ENCODE data around the gene RNU1-2. TPM values are rescaled to one million over a fixed set of nuclear protein-coding genes. Genes with fewer than 3 reads are reported as not detected.
"Not testable (repeated sequence)": the region's sequence is repeated elsewhere in the genome, so short reads cannot be mapped to it uniquely, and the experiment has no call there.

Gene RNU1-2
- total RNA-seq, 4 donors from 2014 or later, result under 0.01 TPM; not detected in 1

DNA sequence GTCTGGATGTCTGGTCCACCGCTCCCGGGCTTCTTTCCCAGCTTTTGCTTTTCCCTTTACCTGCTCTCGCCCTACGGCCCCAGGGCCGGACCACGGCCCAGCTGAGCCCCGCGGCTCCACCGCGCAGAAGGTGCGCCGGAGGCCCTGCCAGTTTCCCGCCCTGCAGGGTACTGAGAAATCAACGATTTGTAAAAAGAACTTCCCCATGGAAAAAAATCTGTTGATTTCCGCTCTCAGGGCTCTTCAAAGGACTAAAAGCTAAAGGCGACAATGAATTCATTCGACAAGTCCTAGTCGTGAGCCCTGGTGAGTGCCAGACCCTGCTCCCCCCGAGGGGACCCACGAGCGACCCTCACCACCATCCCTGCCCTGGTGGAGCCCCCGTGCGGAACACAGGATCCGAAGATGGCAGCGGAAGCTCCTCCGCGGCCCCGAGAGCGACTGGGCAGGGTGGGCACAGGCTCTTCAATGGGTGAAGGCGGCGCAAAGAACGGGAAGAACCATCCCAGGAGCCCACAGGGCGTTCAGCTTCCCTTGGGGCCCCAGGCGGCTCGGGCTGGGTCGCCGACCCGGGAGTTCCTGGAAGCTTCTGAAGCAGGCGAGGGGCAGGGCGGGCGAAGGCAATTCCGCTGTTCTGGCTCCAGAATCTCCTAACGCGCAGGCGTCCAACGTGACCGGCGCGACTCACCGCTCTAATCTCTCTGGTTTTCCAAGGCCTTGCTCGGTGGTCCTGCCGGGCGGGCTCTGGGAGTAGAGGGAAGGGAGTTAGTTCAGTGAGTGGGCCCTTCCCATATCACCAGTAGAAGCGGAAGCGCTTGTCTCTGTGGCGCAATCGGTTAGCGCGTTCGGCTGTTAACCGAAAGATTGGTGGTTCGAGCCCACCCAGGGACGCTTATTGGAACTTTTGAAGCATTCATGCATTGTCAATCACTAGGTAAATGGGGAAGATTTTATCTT, 6.6 kb upstream of the RNU1-2 start:
- peak overlapping the region; percentile 48 to 91 (median 79) for H3K27ac ChIP-seq
- H3K9me3 ChIP-seq, result no peaks in the 10 kb centered on the region
- TF ChIP-seq CTCF (IDR thresholded peaks at IDR 0.05), result peak in 2 of 4 experiments; percentile 5 to 62
- TF ChIP-seq EP300 (IDR thresholded peaks at IDR 0.05), result no peak
- peak; percentile 5 for TF ChIP-seq POLR2AphosphoS5 (IDR thresholded peaks at IDR 0.05)
- peak; percentile 25 to 38 for TF ChIP-seq POLR2A (IDR thresholded peaks at IDR 0.05)
- 21 to 43% methylated on average over 2 to 27 of the region's 63 CpGs for WGBS, 2 donors (ENCODE audit: low coverage in 1 of 2)
- no peaks in the 10 kb centered on the region for H3K36me3 ChIP-seq
- peak overlapping the region; percentile 41 to 58 for H3K4me3 ChIP-seq
- peaks cover 0 to 20% (median 2%) of the 10 kb centered on the region in 3 donors for H3K4me1 ChIP-seq
- peak; percentile 85 for ATAC-seq
- H3K27me3 ChIP-seq, result no peaks in the 10 kb centered on the region

GRCh38 chr1:16890539-16891021, 5.2 kb upstream of the RNU1-2 start:
- not testable (repeated sequence) for H3K36me3 ChIP-seq, H3K4me3 ChIP-seq, H3K27me3 ChIP-seq, ATAC-seq, H3K9me3 ChIP-seq, H3K27ac ChIP-seq
- 64 to 84% methylated on average over 5 of the region's 5 CpGs for WGBS, 2 donors (ENCODE audit: low coverage in 1 of 2)
- H3K4me1 ChIP-seq, result peaks cover 0 to 24% (median 2%) of the 10 kb centered on the region in 3 donors

GRCh38 chr1:16891057-16891456, 4.7 kb upstream of the RNU1-2 start:
- not testable (repeated sequence) for ATAC-seq, H3K27ac ChIP-seq, H3K27me3 ChIP-seq, H3K36me3 ChIP-seq, H3K9me3 ChIP-seq, H3K4me3 ChIP-seq
- 49 to 67% methylated on average over 4 of the region's 4 CpGs for WGBS, 2 donors (ENCODE audit: low coverage in 1 of 2)
- H3K4me1 ChIP-seq, result peaks cover 0 to 24% (median 2%) of the 10 kb centered on the region in 3 donors

GRCh38 chr1:16892978-16893525, 2.7 kb upstream of the RNU1-2 start:
- WGBS, 2 donors (ENCODE audit: low coverage in 1 of 2), result 53 to 54% methylated on average over 1 to 2 of the region's 6 CpGs

DNA sequence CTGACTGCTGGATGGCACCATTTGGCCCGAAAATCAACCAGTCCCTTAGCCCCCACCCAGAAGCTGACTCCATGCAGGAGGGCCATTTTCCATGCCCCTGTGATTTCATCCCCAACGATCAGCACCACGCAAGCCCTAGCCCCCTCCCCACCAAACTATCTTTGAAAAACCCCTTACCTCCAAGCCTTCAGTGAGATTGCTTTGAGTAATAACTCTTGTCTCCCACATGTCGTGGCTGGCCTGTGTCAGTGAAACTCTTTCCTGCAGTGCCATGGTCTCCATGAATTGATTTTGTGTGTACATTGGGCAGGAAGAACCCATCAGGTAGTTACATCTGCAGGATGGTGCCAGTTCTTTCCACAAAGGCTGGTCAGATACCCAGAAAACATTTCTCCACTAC, 2.0 kb upstream of the RNU1-2 start:
- ATAC-seq, H3K9me3 ChIP-seq, H3K36me3 ChIP-seq, H3K27ac ChIP-seq, H3K27me3 ChIP-seq, H3K4me3 ChIP-seq: not testable (repeated sequence)
- 76 to 85% methylated on average over 4 of the region's 4 CpGs for WGBS, 2 donors (ENCODE audit: low coverage in 1 of 2)
- peaks cover 0 to 29% (median 8%) of the 10 kb centered on the region in 3 donors for H3K4me1 ChIP-seq

More at GRCh38 chr1:16892978-16893525, 2.7 kb upstream of the RNU1-2 start:
- H3K27ac ChIP-seq, H3K27me3 ChIP-seq, H3K4me3 ChIP-seq, H3K9me3 ChIP-seq, H3K36me3 ChIP-seq, ATAC-seq: not testable (repeated sequence)
- peaks cover 0 to 35% (median 8%) of the 10 kb centered on the region in 3 donors for H3K4me1 ChIP-seq

GRCh38 chr1:16894338-16894737, 1.4 kb upstream of the RNU1-2 start:
- H3K36me3 ChIP-seq, ATAC-seq, H3K27me3 ChIP-seq, H3K9me3 ChIP-seq, H3K4me3 ChIP-seq: not testable (repeated sequence)
- Histone ChIP-seq H3K27ac (peak overlapping the region in 1 of 4 donors; percentile 82), H3K4me1 (peaks cover 0 to 24% (median 8%) of the 10 kb centered on the region in 3 donors)
- 70 to 100% methylated on average over 2 to 6 of the region's 6 CpGs for WGBS, 2 donors (ENCODE audit: low coverage in 1 of 2)

DNA sequence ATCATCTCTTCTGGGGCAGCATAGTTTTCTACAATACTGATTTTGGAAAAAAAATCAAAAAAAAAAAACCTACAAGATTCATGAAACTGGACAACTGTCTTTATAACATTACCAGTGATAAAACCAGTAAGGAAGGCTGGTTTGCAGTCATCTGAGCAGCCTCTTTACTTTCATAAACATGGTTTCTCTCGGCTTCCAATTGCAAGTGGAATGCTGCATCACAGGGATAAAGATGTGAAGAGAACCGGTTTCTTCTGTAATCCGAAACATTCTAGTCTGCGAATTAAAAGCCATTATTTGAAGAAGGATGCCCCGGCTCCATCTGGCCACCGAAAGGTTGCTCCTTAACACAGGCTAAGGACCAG, 565 bp upstream of the RNU1-2 start:
- not testable (repeated sequence) for ATAC-seq, H3K27me3 ChIP-seq, H3K36me3 ChIP-seq, H3K9me3 ChIP-seq
- Histone ChIP-seq H3K4me3 (peak overlapping the region; percentile 36 to 44), H3K4me1 (peaks cover 0 to 16% (median 5%) of the 10 kb centered on the region in 3 donors), H3K27ac (peak overlapping the region; percentile 82 to 99 (median 92))
- WGBS, 2 donors (ENCODE audit: low coverage in 1 of 2), result 0 to 5% methylated on average over 4 of the region's 6 CpGs

DNA sequence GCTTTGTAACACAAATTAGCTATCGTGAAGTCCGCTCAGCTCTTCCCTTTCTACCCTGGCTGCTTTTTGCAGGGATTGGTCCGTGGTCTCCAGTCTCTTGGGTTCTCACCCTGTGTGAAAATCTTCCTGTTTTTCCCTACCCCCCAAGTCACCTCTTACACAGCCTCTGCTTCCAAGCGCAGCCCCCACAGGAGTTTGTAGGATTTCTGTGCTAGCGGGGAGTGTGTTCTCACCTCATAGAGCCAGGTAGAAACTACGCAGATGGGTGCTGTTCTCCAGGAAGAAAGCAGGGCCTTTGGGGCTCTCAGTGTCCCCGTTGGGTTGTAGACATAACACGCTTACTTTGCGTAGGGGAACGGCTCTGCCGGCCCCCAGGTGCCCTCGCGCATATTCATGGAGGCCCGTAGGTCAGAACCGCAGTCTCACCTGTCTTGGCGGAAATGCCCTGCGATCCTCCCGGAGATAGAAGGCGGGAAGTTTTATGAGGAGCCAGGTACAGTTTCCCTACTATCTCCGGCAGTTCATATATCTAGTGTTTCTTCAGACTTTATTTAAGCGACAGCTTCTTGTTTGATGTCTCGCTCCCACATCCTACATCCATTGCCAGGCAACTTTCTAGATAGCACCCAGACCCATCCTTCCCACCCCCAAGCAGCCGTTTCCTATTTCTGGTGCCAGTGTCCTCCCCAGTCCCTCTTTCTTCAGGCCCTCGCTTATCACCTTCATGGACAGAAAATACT, 706 bp downstream of the RNU1-2 start:
- H3K4me3 ChIP-seq, result peak overlapping the region; percentile 24 to 36
- WGBS, 2 donors (ENCODE audit: low coverage in 1 of 2), result 22 to 38% methylated on average over 14 to 18 of the region's 24 CpGs

DNA sequence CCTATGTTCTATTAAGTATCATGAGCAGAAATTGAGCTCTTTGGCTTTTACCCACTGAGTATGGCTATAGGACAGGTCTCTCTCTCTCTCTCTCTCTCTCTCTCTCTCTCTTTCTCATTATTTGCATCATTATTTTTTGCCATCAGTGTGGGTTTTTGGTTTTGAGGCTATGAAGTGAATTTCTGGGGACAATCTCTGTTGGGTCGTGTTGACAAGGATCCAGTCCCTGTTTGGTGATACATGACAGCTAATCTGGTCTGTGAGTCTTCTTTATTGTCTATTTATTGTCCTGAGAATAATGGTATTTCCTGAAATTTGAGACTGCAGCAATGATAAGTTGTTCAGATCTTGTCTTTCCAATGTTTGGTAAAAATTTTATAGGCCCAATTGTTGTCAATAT, 1.9 kb downstream of the RNU1-2 start:
- not testable (repeated sequence) for H3K27me3 ChIP-seq, ATAC-seq, H3K4me3 ChIP-seq, H3K27ac ChIP-seq, H3K36me3 ChIP-seq, H3K9me3 ChIP-seq
- peaks cover 0 to 16% (median 5%) of the 10 kb centered on the region in 3 donors for H3K4me1 ChIP-seq
- whole genome bisulfite sequencing, 2 donors (ENCODE audit: low coverage in 1 of 2), result 60 to 75% methylated on average over 1 of the region's 1 CpG

More for the DNA sequence above, 706 bp downstream of the RNU1-2 start:
- Histone ChIP-seq H3K27ac (peak overlapping the region; percentile 84 to 88 (median 86)), H3K4me1 (peaks cover 0 to 16% (median 5%) of the 10 kb centered on the region in 3 donors)
- H3K9me3 ChIP-seq, H3K36me3 ChIP-seq, H3K27me3 ChIP-seq, ATAC-seq: not testable (repeated sequence)

- H3K27ac ChIP-seq, ATAC-seq, H3K9me3 ChIP-seq, H3K27me3 ChIP-seq, H3K36me3 ChIP-seq, H3K4me3 ChIP-seq: not testable (repeated sequence)
- peaks cover 2 to 21% (median 5%) of the 10 kb centered on the region in 3 donors for H3K4me1 ChIP-seq
Measured at GRCh38 chr1:16898298-16898697, 2.5 kb downstream of the RNU1-2 start.

DNA sequence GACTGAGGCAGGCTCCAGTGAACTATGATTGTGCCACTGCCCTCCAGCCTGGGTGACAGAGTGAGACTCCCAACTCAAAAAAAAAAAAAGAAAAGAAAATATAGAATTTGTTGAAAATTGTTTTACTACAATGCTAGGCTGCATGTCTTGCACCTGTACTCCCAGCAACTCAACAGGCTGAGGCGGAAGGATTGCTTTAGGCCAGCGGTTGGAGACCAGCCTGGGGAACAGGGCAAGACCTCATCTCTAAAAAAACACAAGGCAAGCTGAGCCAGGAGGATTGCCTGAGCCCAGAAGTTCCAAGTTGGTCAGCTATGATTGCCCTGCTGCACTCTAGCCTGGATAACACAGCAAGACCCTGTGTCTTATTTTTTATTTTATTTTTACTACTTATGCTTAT, 3.2 kb downstream of the RNU1-2 start:
- ATAC-seq, H3K27me3 ChIP-seq, H3K27ac ChIP-seq, H3K9me3 ChIP-seq, H3K36me3 ChIP-seq, H3K4me3 ChIP-seq: not testable (repeated sequence)
- 58 to 73% methylated on average over 2 of the region's 2 CpGs for WGBS, 2 donors (ENCODE audit: low coverage in 1 of 2)
- peaks cover 3 to 25% (median 5%) of the 10 kb centered on the region in 3 donors for H3K4me1 ChIP-seq

Data from gastroesophageal sphincter (tissue), 4 donors.